B cell (primary cell): ENCODE data around the gene REST.

ENCODE experiments used
- CTCF ChIP-seq: fragments of 200-600 bp; IDR thresholded peaks from one replicate; pipeline ENCODE4 v1.8.0; 2022; ENCODE audit warnings: antibody characterized with exemption, mild to moderate bottlenecking
- EZH2 ChIP-seq: IDR thresholded peaks from 2 replicates; pipeline ENCODE4 v1.6.1; 2012; ENCODE audit warnings: borderline replicate concordance, low read depth, mild to moderate bottlenecking, moderate library complexity, low read length; ENCODE audit not compliant: insufficient read depth, poor library complexity, severe bottlenecking

- no peak for TF ChIP-seq CTCF
- no peak for TF ChIP-seq EZH2
Observed at GRCh38 chr4:56874923-56875322, 32.8 kb upstream of the REST start.
